GM20000 (cell line): ENCODE measurements around the gene ITSN2.
A peak's percentile ranks its signal among the peaks of the same experiment; 100 is the strongest.

ENCODE experiments used
- DNase-seq: peaks from one replicate; pipeline ENCODE4 v3.0.0; 2012; ENCODE audit warnings: low spot score
- TF ChIP-seq, protein P1 (sequence below): IDR thresholded peaks from 2 replicates; pipeline ENCODE4 v1.5.1; 2012; ENCODE audit warnings: mild to moderate bottlenecking, control low read depth; ENCODE audit errors: extremely low read depth, missing control alignments

ITSN2 gene

DNA sequence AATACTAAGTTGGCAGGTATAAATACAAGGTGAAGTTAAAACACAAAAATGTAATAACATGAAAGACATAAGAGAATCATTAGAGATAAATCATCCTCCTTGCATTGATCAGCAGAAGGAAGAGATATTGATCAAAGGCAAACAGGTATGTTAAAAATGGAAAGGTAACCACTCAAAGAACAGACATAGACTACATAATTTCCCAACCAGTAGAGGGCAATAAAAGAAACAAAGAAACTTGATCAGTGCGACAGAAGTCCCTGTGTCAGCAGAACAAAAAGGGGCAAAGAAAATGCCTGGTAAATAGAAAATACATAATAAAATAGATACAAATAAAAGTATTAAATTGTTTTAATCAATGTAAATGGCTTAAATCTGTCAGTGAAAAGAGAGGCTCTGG is 131.9 kb downstream of the ITSN2 start:
- DNase-seq: no peak
- TF ChIP-seq, protein P1, sequence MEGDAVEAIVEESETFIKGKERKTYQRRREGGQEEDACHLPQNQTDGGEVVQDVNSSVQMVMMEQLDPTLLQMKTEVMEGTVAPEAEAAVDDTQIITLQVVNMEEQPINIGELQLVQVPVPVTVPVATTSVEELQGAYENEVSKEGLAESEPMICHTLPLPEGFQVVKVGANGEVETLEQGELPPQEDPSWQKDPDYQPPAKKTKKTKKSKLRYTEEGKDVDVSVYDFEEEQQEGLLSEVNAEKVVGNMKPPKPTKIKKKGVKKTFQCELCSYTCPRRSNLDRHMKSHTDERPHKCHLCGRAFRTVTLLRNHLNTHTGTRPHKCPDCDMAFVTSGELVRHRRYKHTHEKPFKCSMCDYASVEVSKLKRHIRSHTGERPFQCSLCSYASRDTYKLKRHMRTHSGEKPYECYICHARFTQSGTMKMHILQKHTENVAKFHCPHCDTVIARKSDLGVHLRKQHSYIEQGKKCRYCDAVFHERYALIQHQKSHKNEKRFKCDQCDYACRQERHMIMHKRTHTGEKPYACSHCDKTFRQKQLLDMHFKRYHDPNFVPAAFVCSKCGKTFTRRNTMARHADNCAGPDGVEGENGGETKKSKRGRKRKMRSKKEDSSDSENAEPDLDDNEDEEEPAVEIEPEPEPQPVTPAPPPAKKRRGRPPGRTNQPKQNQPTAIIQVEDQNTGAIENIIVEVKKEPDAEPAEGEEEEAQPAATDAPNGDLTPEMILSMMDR: no peak

GRCh38 chr2:24225499-24226242 is 134.7 kb downstream of the ITSN2 start:
- no peak for DNase-seq
- TF ChIP-seq, protein P1: no peak

- no peak for DNase-seq
- TF ChIP-seq, protein P1: no peak
These were observed 137.4 kb downstream of the ITSN2 start for GRCh38 chr2:24222946-24223345.

- TF ChIP-seq, protein P1: no peak
These were observed 138.8 kb downstream of the ITSN2 start for GRCh38 chr2:24221343-24222050.

GRCh38 chr2:24220554-24221291 is 139.6 kb downstream of the ITSN2 start:
- TF ChIP-seq, protein P1: no peak

More at GRCh38 chr2:24221343-24222050, 138.8 kb downstream of the ITSN2 start:
- no peak for DNase-seq

DNA sequence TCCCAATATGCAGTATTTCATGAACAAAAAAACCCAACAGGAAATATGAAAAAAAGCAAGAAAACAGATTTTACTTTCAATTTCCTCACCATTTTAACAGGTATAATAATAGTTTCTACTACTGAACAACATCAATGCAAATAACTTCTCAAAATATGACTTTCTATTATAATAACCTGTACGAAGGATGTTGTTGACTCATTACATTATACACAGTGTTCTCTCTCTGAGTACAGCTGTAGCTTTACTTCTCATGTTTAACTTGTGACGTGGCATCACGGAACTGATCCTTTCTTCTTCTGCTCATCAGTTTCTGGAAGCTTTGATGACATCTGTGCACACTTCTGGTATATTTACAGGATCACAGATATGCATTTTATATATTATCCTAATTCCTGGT is 145.5 kb downstream of the ITSN2 start:
- DNase-seq: peak; percentile 86
- TF ChIP-seq, protein P1: no peak

More at GRCh38 chr2:24220554-24221291, 139.6 kb downstream of the ITSN2 start:
- no peak for DNase-seq

GRCh38 chr2:24211408-24211807 is 148.9 kb downstream of the ITSN2 start:
- TF ChIP-seq, protein P1: no peak

More at GRCh38 chr2:24211408-24211807, 148.9 kb downstream of the ITSN2 start:
- DNase-seq: no peak
